Measurements from ENCODE around the gene GALNT2.

The GALNT2 gene

GRCh38 chr1:230044729-230045128, 22.3 kb upstream of the GALNT2 start:
- ATAC-seq: no peak
- TF ChIP-seq ZFP3 (CRISPR knock-in tag; IDR thresholded peaks at IDR 0.05): no peak
- no peak for TF ChIP-seq RARB (CRISPR knock-in tag; IDR thresholded peaks at IDR 0.05)
- TF ChIP-seq TCF4 (CRISPR knock-in tag; IDR thresholded peaks at IDR 0.05; ENCODE audit: borderline replicate concordance): no peak
- TF ChIP-seq CSRNP3 (CRISPR knock-in tag; IDR thresholded peaks at IDR 0.05): no peak
- TF ChIP-seq ISL1 (CRISPR knock-in tag; IDR thresholded peaks at IDR 0.05): no peak
- no peak for TF ChIP-seq ZFP30 (CRISPR knock-in tag; IDR thresholded peaks at IDR 0.05)
- TF ChIP-seq OSR1 (CRISPR knock-in tag; IDR thresholded peaks at IDR 0.05): no peak
- no peak for TF ChIP-seq BACH2 (CRISPR knock-in tag; IDR thresholded peaks at IDR 0.05; ENCODE audit: borderline replicate concordance)
- no peak for TF ChIP-seq ZNF565 (CRISPR knock-in tag; conservative IDR thresholded peaks at IDR 0.05; ENCODE audit: low read depth)
- no peak for TF ChIP-seq POU6F1 (CRISPR knock-in tag; IDR thresholded peaks at IDR 0.05; ENCODE audit: borderline replicate concordance, low read depth)

- no peak for ATAC-seq
- TF ChIP-seq CSDC2 (CRISPR knock-in tag; IDR thresholded peaks at IDR 0.05): no peak
- no peak for TF ChIP-seq ZNF8 (CRISPR knock-in tag; IDR thresholded peaks at IDR 0.05)
- TF ChIP-seq ZNF565 (CRISPR knock-in tag; conservative IDR thresholded peaks at IDR 0.05; ENCODE audit: low read depth): no peak
- TF ChIP-seq PATZ1 (CRISPR knock-in tag; IDR thresholded peaks at IDR 0.05; ENCODE audit: borderline replicate concordance): no peak
- TF ChIP-seq RARB (CRISPR knock-in tag; IDR thresholded peaks at IDR 0.05): no peak
- no peak for TF ChIP-seq ZNF70 (CRISPR knock-in tag; IDR thresholded peaks at IDR 0.05)
- no peak for TF ChIP-seq SNAI2 (CRISPR knock-in tag; IDR thresholded peaks at IDR 0.05)
- no peak for TF ChIP-seq ZFP30 (CRISPR knock-in tag; IDR thresholded peaks at IDR 0.05)
- no peak for TF ChIP-seq TOX (CRISPR knock-in tag; IDR thresholded peaks at IDR 0.05; ENCODE audit: borderline replicate concordance)
- TF ChIP-seq POU6F1 (CRISPR knock-in tag; IDR thresholded peaks at IDR 0.05; ENCODE audit: borderline replicate concordance, low read depth): no peak
- no peak for TF ChIP-seq ISL1 (CRISPR knock-in tag; IDR thresholded peaks at IDR 0.05)
- no peak for TF ChIP-seq PPARA (CRISPR knock-in tag; IDR thresholded peaks at IDR 0.05; ENCODE audit: borderline replicate concordance)
- TF ChIP-seq ZC3H10 (CRISPR knock-in tag; IDR thresholded peaks at IDR 0.05): no peak
- TF ChIP-seq GLIS3 (CRISPR knock-in tag; IDR thresholded peaks at IDR 0.05): no peak
- TF ChIP-seq BACH2 (CRISPR knock-in tag; IDR thresholded peaks at IDR 0.05; ENCODE audit: borderline replicate concordance): no peak
- TF ChIP-seq ESRRG (CRISPR knock-in tag; IDR thresholded peaks at IDR 0.05): no peak
Observed at GRCh38 chr1:230047114-230047865, 19.7 kb upstream of the GALNT2 start.

- no peak for ATAC-seq
- TF ChIP-seq PPARA (CRISPR knock-in tag; IDR thresholded peaks at IDR 0.05; ENCODE audit: borderline replicate concordance): no peak
- TF ChIP-seq ESRRG (CRISPR knock-in tag; IDR thresholded peaks at IDR 0.05): no peak
- no peak for TF ChIP-seq TOX (CRISPR knock-in tag; IDR thresholded peaks at IDR 0.05; ENCODE audit: borderline replicate concordance)
- no peak for TF ChIP-seq CSDC2 (CRISPR knock-in tag; IDR thresholded peaks at IDR 0.05)
- TF ChIP-seq TSHZ2 (CRISPR knock-in tag; IDR thresholded peaks at IDR 0.05): no peak
- TF ChIP-seq CSRNP3 (CRISPR knock-in tag; IDR thresholded peaks at IDR 0.05): no peak
- TF ChIP-seq ZC3H10 (CRISPR knock-in tag; IDR thresholded peaks at IDR 0.05): no peak
- TF ChIP-seq POU6F1 (CRISPR knock-in tag; IDR thresholded peaks at IDR 0.05; ENCODE audit: borderline replicate concordance, low read depth): no peak
- TF ChIP-seq PATZ1 (CRISPR knock-in tag; IDR thresholded peaks at IDR 0.05; ENCODE audit: borderline replicate concordance): no peak
- no peak for TF ChIP-seq SNAI2 (CRISPR knock-in tag; IDR thresholded peaks at IDR 0.05)
- no peak for TF ChIP-seq GLIS3 (CRISPR knock-in tag; IDR thresholded peaks at IDR 0.05)
Observed at GRCh38 chr1:230048322-230048721, 18.7 kb upstream of the GALNT2 start.
